IPS-NIHi11 (cell line): Measurements from ENCODE around the gene KIAA0319L.

ENCODE experiments used
- DNase-seq: peaks from one replicate; pipeline ENCODE4 v3.0.0; 2012; ENCODE audit warnings: mixed read lengths, low spot score

KIAA0319L gene

DNA sequence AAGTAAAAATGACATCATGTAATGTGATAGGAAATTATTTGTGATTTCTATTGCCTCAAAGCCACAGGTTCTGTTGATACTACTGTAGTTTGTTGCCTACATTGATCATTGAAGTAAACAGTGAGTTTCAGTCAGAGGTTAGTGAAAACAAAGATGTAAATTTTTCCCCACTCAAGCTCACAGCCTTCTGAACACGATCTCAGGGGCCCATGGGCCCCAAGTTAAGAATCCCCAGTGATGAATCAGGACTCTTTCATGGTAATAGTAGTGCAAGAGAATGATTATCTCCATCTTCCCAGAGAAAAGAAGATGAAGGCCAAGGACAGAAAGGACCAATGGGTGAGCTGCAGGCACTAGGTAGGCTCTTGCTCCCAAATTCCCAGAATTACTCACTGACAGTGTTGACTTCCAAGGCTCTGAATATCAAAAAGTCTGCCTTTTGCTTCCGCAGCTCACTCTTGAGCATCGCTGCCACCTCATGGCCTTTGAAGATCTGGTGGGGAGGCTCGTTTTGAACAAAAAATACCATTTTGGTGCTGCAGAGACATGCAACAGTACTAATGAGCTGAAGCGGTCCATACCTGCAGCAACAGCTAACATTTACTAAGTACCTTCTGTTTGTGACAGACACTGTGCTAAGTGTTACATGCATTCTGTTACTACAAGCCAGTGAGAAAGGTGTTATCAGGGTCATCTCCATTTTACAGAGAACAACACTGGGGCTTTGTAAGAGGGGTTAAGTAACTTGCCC, 113.3 kb downstream of the KIAA0319L start:
- no peak for DNase-seq

DNA sequence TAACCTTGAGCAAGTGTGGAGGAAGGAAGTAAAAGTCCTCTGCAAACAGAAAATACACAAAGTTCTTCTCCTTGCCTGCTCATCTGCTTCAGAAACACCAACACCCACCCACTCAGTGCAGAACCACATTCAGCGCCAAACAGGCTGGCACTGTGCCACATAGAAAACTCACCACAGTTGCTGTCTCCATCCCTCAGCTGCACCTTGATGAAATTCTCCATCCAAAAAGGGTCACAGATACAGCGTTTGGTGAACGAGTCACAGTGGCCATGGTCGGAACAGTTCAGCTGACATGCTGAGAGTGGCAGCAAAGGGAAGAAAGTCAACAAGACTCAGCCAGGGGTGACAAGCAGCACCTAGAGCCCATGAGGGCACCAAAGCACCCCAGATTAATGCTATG, 114.5 kb downstream of the KIAA0319L start:
- DNase-seq: no peak

DNA sequence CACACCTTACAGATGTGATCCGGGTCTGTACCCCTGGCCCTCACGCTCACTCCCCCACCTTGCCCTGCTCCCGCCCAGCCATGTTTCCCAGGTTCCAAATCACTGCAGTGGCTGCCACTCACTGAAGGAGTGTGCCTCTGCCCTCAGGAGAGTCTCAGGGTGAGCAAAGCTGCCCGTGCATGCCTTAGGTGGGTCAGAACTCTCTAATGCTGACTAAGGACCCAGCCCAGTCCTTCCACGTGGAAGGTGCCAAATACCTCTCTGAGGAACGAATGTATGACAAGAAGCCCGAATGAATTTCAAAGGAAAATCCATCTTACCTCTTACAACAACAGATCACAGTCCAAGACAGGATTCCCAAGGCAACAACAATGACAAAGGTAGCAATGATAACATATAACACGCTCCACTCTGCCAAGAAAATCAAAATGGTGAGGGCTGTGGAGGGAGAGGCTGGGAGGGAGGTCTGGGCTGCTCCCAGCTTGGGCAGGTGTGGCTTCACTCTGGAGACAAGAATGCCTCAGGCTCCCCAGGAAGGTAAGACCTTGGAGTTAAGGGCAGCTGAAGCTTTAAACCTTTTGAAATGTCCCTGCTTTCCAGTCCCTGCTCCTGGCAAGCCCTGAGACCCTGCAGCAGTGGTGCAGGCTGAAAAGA, 115.2 kb downstream of the KIAA0319L start:
- no peak for DNase-seq

DNA sequence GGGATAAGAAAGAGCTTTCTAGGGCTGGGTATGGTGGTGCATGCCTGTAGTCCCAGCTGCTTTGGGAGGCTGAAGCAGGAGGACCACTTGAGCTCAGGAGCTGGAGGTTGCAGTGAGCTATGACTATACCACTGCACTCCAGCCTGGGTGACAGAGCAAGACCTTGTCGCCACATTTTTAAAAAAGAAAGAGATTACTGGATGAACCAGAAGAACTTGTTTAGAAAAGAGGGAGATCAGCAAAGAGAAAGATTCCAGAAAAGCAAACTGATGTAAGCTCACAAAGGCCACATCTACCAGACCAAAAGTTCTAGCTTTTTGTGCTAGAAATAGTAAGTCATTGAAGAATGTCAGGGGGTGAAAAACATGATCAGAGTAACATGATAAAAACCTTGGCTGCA, 117.6 kb downstream of the KIAA0319L start:
- DNase-seq: no peak

DNA sequence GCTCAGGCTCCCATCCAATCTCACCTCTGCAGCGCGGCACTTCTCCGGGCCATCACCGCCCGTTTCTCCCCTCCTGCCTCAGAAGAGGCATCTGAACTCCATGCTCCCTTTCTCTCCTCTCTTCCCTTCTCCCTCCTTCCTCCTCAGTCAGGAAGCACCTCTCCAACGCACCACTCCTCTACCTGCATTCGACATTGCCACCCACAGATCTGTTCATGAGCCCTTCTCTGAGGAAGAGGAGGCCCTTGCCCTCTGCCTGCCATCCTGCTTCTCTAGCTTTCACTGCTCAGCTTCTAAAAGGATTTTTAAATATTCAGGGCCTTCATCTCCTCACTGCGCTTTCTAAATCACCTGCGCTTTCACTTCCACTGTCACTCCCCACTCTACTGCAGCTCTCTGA, 120.0 kb downstream of the KIAA0319L start:
- no peak for DNase-seq

DNA sequence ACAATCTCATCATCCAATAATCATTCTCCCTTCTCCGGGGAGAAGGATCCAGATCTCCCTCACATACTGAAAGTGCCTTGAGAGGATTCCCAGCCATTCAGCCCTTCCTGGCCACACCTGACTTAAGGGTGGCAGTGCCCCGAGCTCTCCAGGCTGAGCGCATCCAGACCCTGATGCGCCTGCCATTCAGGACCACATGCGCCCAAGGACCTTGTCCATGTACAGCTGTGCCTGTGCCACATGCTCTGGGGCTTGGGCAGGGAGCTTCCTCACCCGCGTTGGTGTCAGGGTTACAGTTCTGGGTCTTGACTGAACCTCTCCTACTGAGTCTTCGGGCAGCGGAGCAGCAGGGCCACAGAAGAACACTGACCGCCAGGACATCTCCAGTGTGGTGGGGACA, 121.1 kb downstream of the KIAA0319L start:
- no peak for DNase-seq

DNA sequence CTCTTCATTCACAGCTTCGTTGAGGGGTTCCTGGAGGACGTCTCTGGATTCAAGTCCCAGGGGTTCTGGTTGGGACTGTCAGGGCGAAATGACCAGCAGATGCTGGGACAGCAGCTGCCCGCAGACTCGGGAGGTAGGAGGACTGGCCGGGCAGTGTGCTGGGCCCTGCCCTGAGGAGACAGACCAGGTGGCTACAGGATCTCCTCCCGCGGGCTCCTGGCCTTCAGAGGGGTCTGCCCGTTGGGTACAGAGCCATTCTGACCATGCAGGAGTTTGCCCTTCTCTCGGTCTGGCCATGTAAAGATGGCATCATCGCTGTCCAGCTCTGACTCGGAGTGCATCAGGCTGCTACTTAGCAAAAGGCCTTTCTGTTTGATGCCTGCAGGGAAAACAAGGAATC, 122.5 kb downstream of the KIAA0319L start:
- no peak for DNase-seq

DNA sequence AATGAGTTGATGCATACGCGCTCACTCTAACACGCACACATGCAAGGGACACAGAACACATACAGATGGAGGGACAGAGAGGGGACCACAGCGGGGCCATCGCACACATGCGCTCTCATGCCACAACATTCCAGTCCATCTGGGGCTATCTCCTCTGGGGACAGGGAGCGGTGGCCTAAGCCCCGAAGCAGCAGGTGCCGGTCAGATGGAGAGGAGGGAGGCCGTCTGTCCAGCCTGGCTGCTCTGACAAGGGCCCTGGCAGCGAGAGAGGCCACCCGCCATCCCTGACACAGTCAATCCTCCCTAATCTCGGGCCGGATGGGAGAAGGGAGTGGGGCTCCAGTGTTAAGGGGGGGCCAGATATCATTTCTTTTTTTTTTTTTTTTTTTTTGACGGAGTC, 123.5 kb downstream of the KIAA0319L start:
- DNase-seq: no peak

DNA sequence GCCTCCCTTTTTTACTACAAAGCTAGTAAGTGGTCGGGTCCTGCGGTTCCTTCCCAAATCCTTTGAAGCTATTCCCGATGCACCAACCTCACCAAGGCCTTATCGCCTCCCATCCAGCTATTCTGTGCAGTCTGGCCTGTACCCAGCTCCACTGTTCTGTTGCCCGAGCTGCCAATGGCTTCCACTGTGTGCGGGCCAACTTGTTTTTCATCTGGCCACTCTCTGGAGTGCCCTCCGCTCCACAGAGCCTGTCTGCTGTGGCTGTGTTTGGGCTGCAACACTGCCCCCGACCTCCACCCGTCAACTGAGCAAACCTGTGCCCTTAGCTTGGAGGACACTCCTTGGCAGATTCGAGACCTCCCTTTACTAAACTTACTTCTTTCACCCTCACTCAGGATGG, 125.0 kb downstream of the KIAA0319L start:
- no peak for DNase-seq

DNA sequence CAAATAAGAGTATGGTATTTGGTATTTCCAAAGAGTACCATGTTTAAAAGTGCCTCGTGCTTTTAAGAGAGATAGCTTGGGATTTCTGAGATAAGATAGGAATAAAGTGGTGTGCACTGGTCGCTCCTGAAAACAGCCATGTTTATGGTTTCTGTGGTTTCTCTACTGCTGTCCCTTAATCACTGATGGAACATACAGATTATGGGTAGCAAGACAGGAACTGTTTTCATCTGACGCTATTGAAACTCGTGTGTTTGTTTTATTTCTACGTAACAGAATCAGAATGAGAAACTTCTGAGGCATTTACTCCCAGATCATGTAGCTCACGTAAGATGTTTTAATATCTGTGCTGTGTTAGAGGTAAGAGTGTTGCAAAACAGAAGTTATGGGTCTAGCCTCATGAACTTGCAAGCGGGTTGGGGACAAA, 126.0 kb downstream of the KIAA0319L start:
- DNase-seq: no peak

DNA sequence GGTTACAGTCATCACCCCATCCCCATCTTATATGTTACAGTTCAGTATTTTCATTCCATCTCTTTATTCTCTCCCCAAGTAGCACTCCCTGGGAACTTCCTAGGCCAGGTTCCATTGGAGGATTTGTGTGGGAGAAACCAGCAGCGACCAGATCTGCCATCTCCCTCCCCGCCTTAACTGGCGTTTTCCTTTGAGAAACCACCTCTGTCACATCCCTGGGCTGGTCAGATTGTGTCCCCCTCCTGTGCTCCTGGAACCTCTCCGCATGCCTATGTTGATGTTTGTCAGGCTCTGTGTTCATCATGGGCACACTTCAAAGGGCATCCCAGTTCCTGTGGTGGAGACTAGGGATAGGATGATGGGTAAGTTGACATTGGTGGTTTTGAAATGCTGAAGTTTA, 126.4 kb downstream of the KIAA0319L start:
- no peak for DNase-seq

DNA sequence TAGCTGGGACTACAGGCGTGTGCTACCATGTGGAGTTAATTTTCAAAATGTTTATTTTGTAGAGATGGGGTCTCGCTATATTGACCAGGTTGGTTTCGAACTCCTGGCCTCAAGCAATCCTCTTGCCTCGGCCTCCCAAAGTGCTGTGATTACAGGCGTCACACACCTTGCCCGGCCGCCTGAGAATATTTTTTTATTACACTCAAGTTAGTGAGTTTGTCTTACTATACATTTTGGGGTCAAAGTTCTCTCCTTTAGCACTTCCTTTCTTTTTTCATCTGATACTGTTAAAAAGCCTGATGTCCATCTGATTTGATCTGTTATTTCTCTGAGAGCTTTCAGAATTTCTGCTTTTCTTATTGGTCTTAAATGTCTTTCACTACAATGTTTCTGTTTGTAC, 128.8 kb downstream of the KIAA0319L start:
- no peak for DNase-seq

DNA sequence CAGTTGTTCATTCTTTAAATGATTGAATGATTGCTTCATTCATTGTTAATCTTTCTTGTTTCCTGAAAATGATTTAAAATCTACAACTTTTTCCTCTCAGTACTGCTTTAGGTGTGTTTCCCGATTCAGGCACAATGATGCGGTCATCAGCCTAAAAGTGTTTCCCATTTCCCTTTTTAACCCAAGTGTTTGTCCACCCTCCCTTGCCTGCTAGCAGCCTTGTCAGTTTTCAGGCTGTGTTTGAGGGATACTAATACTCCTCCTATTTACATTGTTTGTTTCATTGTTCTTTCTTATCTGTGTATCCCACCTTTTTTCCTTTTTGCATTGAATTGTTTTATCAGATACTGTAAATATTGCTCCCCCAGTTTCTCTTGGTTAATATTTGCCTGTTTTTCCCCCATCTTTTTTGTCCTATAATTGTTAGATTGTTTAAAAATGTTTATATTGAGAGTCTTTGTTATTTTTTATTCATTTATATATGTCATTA, 131.1 kb downstream of the KIAA0319L start:
- DNase-seq: no peak

DNA sequence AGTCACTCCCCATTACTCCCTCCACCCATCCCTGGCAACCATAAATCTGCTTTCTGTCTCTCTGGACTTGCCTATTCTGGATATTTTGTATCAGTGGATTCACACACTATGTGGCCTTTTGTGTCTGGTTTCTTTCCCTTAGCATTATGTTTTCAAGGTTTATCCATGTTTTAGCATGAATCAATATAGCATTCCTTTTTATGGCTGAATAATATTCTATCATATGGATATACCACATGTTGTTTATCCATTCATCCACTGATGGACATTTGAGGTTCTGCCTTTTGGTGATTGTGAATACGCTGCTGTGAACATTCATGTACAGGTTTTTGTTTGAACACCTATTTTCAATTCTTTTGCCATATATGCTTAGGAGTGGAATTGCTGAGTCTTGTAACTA, 148.3 kb downstream of the KIAA0319L start:
- DNase-seq: no peak

DNA sequence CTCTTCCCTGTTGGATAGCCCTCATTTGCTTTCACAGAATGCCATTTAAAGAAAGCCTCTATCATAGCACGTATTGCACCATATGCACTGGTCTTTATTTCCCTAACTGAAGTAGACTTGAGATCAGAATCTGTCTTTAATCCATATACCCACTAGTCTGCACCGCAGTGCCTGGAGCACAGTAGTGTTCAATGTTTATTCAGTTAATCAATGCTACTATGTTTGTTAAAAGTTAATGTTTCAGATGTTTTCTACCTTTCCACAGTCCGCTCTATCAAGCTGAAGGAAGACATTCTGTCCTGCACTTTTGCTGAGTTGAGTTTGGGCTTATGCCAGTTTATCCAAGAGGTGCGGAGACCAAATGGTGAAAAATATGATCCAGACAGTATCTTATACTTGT, 149.5 kb downstream of the KIAA0319L start:
- DNase-seq: no peak

DNA sequence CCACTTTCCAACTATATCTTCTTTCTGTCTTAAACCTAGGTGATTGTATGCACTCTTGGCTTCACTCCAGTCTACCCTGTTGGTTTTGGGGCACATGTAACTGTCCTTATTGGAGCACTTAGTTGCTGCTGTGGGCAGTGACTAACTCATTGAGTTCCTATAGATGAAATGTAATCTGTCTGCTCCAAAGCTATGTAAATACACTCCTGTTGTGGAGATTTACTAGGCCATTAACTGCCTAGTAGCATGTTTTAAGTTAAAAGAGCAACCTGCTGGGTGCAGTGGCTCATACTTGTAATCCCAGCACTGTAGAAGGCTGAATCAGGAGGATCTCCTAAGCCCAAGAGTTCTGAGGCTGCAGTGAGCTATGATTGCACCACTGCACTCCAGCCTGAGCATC, 151.1 kb downstream of the KIAA0319L start:
- DNase-seq: no peak

DNA sequence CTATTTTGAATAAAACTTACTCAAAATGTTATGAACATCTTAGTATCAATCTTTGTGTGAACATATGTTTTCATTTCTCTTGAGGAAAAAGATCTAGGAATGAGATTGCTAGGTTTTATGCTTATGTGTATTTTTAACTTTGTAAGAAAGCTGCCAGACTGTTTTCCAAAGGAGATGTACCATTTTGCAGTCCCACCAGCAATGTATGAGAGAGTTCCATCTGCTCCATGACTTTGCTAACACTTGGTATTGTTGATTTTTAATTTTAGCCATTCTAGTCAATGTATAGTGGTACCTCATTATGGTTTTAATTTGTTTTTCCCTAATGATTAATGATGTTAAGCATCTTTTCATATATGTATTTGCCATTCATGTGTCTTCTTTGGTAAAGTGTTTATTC, 156.2 kb downstream of the KIAA0319L start:
- DNase-seq: no peak

DNA sequence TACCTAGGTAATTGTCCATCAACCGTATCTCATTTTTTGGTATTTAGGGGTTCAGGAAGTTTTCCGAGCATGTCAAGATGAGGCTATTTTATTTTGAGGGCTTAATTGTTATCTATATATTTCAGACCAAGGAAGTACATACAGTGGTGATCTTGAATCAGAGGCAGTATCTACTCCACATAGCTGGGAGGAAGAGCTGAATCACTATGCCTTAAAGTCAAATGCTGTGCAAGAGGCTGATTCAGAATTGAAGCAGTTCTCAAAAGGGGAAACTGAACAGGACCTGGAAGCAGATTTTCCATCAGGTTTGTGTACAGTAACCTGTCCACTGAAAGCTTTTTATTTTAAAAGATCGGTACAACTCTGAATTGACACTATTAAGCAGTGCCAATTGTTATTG, 158.5 kb downstream of the KIAA0319L start:
- DNase-seq: no peak

DNA sequence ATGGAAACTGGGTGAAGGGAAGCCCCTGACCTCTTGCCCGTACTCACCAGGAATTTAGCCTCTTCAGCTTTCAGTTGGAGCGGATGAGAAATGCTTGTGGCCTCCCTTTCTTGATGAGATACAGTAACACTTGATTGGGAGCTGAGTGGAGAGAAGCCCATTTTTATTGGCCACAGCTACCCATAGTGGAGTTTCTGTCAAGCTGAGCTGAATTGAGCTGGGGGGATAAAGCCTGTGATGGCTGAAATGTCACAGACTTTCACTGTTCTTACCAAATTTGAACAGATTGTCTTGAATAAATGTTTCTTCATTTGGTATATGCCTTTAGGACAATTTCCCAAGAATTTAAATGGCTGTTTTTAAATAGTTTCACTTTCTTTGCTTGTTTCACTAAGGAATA, 162.8 kb downstream of the KIAA0319L start:
- DNase-seq: no peak

DNA sequence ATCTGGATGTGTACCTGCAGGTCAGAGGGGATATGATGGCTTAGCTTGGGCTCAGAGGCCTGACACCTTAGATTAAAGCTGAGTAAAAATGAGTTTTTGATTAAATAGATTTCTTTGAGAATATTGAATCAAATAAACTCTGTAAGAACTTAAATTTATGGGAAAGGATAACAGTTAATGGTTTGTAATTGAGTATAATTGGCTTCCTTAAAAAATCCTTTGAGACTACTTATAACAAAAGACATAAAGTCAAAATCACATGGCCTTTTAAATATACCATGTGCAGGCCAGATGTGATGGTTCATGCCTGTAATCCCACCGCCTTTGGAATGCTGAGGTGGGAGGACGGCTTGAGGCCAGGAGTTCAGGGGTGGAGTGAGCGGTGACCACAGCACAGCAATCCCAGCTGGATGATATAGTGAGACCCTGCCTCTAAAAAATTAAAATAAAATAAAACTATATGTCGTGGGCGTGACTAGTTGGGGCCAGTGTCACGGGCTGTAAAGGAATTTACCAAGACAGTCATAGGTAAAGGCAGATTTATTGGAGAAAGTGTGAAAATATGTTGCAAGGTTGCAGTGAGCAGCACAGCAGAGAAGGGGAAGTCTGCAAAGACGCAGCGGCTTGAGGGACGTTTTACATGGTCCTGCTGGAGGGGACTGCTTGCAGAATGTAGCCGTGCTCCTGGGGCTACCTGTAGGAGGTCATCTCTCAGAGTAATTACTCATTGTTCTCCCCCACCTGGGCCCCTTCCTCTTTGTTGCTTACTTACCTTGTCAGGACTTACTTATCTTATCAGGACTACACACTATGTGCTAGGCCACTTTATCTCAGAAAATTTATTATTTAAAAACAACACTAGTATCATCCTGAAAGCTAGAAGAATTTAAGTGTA, 166.4 kb downstream of the KIAA0319L start:
- peak; percentile 59 for DNase-seq

DNA sequence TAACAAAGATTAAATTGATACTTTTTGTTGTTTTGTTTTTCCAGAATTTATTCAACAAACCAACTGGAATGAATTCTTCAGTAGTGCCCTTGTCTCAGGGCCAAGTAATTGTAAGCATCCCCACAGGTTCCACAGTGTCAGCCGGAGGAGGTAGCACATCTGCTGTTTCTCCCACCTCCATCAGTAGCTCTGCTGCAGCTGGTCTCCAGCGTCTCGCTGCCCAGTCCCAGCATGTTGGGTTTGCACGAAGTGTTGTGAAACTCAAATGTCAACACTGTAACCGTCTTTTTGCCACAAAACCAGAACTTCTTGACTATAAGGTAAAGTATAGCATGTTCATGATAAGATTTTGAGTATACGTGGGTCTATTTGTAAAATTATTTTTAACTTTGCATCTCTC, 170.2 kb downstream of the KIAA0319L start:
- DNase-seq: no peak

DNA sequence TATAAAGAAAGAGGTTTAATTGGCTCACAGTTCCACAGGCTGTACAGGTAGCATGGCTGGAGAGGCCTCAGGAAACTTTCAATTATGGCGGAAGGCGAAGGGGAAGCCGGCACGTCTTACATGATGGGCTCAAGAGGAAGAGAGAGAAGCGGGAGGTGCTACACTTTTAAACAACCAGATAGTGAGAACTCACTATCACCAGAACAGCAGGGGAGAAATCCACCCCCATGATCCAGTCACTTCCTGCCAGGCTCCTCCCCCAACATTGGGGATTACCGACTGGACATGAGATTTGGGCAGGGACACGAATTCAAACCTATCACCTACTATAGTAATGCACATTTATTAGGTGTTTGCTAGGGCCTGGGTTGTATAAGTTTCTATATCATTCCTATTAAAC, 170.9 kb downstream of the KIAA0319L start:
- DNase-seq: no peak
